Stimulated activated naive CD4-positive, alpha-beta T cell (primary cell): Measurements from ENCODE around the gene CORO2B.

Experiments used
- DNase-seq, 6 experiments: peaks; one replicate each; lab custom pipeline; 2025; lab: John Stamatoyannopoulos, UW

Gene CORO2B

DNA sequence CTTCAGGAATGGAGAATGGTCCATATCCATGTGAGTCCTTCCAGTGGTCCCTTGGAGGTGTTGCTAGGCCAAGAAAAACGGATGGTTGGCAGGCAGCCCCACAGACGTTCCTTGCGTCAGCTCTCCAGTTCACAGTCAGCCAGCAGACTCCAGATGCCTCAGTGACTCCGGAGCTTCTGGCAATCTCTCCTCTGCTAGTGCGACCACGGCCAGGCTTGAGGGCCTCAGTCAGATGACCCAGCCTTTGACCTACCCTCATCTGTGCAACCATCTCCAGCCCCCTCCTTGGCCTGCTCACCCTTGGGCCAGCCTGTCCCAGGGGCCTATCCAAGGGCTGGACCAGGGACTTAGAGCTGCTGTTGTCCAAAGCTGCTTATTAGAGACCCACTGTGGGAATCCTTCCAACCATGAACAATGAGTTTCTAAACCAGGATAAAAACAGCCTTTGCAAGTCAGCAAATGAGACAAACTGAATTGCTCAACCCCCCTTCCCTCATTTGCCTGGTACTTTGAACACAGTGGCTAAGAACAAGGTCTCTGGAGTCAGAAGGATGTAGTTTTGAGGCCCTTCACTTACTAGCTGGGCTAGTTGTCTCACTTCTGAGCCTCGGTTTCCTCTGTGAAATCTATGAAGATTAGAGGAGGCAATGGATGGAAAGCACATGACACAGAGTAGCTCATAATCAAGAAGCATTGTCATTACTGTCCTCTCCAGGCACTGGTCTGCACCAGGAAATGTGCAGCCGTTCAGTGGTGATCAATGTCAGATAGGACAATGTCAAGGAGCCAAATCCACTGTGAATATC is 197.1 kb downstream of the CORO2B start:
- no peak for DNase-seq

DNA sequence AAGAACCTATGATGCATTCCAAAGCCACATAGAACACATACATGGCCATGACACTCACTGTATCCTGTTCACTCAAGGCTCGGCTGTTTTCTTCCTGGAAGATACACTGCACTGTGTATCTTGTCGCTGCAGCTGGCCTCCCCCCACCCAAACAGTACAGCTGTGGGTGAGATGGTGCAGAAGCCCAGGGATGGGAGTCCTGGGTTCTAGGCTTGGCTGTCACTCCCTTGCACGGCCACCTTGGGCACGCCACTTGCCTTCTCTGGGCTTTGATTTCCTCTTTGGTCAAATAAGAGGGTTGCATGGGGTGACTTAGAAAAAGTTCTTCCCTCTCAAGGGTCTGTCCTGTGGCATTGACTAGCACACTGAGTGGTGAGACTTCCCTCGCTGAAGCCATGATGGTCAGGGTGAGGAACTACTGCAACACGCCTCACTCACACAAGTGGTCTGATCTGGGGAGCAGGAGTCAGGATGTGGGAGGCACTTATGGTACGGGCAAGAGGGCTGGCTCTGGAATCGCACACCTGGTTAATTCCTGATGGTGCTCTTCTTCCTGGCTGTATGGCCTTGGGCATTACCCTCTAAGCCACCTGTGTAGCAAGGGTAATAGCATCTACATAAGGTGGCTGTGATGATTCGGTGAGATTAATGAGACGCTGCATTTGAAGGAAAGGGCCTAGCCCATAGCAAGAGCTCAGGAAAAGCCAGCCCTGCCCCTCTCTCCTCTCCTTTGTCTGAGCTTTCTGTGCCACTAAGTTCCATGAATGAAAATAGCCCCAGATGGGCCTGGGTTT is 197.9 kb downstream of the CORO2B start:
- DNase-seq: no peak
